Sigmoid colon (tissue), 4 donors: ENCODE data around the gene CTIF.

Experiments
- CTCF ChIP-seq, 4 experiments: fragments of 450-650 bp in 3 of 4; fragments of 200-600 bp in 1 of 4; IDR thresholded peaks; one replicate each; pipeline ENCODE4 v1.5.1; 2016 to 2019; ENCODE audit warnings: antibody characterized with exemption in 4 of 4, mild to moderate bottlenecking in 3 of 4, moderate library complexity in 2 of 4
- EP300 ChIP-seq, 4 donors: sonication (generic); formaldehyde crosslinking; IDR thresholded peaks; one replicate each; pipeline ENCODE4 v1.6.1; 2017; ENCODE audit warnings: antibody characterized with exemption in 4 of 4
- POLR2AphosphoS5 ChIP-seq, 4 donors: sonication (generic); formaldehyde crosslinking; IDR thresholded peaks; one replicate each; pipeline ENCODE4 v1.6.1; 2017; ENCODE audit warnings: antibody characterized with exemption in 4 of 4

DNA sequence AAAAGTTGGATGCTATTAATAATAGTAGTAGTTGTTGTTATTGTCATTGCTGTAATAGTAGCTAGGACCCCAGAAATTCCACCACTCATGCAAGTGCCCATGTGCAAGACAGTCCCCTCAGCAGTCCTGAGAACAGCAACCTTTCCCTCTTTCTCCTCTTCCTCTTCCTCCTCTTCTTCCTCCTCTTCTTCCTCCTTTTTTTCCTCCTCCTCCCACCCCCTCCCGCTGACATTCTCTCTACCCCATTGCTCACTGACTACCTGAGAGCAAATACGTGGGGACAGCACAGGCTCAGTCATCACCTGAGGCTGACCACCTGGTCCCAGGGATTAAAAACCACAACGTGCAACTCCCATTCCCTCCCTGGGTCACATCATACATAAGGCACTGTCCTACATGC lies 370.1 kb downstream of the CTIF start:
- TF ChIP-seq POLR2AphosphoS5 (IDR thresholded peaks at IDR 0.05) (no peak), CTCF (IDR thresholded peaks at IDR 0.05) (no peak), EP300 (IDR thresholded peaks at IDR 0.05) (no peak)
